Fibroblast of mammary gland (primary cell): Measurements from ENCODE around the gene WDR48.

Source experiments
- DNase-seq: peaks from one replicate; pipeline ENCODE4 v3.0.0-alpha.2; 2010; ENCODE audit warnings: low read depth
- H3K4me3 ChIP-seq: 2 replicates; pipeline ENCODE4 v1.5.1; 2011; ENCODE audit warnings: low read depth, mild to moderate bottlenecking, low read length, moderate library complexity; ENCODE audit not compliant: control insufficient read depth
- TF ChIP-seq, protein P1 (sequence below): conservative IDR thresholded peaks from 2 replicates; pipeline ENCODE4 v1.5.1; 2011; ENCODE audit warnings: low read depth, low read length, inconsistent platforms; ENCODE audit not compliant: control insufficient read depth, insufficient read depth

WDR48 gene

DNA sequence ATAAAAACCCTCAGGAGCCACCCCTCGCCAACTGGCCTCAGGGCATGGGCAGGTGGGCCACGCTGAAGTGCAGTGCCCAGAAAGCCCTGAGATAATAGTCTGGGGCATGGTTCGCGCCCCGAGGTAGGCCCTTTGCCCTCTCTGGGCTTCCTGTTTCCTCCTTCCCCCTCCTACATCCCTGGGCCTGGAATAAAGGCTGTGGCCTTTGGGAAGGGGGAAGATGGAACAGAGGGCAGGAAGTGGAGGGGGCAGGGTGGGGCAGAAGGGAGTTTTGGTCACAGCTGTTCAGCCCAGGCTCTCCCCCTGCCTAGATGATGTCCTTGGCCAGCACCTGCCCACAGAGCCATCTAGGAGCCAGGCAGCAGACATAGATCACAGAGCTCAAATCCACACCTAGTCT, 90.3 kb downstream of the WDR48 start:
- DNase-seq = no peak
- TF ChIP-seq, protein P1, sequence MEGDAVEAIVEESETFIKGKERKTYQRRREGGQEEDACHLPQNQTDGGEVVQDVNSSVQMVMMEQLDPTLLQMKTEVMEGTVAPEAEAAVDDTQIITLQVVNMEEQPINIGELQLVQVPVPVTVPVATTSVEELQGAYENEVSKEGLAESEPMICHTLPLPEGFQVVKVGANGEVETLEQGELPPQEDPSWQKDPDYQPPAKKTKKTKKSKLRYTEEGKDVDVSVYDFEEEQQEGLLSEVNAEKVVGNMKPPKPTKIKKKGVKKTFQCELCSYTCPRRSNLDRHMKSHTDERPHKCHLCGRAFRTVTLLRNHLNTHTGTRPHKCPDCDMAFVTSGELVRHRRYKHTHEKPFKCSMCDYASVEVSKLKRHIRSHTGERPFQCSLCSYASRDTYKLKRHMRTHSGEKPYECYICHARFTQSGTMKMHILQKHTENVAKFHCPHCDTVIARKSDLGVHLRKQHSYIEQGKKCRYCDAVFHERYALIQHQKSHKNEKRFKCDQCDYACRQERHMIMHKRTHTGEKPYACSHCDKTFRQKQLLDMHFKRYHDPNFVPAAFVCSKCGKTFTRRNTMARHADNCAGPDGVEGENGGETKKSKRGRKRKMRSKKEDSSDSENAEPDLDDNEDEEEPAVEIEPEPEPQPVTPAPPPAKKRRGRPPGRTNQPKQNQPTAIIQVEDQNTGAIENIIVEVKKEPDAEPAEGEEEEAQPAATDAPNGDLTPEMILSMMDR = no peak
- H3K4me3 ChIP-seq = no peak overlapping the region

DNA sequence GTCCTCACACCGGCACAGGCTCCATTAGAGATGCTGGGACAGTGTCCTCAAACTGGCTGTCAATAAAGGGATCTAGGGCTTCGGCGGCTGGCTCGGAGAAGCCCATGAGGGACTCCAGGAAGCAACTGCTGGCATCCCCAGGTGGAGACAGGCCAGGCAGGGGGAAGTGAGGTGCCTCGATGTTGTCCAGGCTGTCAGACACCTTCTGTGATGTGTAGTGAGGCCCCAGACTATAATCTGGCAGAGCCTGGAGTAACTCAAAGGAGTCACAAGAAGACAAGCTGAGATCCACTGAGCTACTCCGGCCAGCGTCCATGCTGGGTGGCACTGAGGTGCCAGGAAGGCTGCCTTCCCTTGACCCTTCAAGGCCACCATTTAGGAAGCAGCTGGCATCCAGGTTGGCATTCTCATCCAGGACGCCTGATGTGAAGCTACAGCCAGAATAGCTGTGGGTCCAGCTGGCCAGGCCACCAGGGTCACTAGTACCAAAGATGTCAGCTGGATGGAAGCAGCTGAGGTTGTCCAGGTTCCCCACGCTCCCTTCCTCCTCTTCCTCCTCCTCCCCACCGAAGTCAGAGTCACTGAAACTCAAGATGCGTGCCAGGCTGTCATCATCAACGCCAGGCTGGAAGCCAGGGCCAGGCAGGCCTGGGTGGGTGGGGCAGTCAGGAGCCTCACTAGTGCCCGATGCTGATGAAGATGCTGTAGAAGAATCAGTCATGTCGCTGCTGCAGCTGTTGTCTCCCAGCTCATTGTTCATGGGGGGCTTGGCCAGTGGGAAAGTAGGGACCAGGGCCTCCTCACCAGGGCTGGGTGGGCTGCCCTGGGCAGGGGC, 91.5 kb downstream of the WDR48 start:
- no peak overlapping the region for H3K4me3 ChIP-seq
- TF ChIP-seq, protein P1 = no peak
- no peak for DNase-seq

DNA sequence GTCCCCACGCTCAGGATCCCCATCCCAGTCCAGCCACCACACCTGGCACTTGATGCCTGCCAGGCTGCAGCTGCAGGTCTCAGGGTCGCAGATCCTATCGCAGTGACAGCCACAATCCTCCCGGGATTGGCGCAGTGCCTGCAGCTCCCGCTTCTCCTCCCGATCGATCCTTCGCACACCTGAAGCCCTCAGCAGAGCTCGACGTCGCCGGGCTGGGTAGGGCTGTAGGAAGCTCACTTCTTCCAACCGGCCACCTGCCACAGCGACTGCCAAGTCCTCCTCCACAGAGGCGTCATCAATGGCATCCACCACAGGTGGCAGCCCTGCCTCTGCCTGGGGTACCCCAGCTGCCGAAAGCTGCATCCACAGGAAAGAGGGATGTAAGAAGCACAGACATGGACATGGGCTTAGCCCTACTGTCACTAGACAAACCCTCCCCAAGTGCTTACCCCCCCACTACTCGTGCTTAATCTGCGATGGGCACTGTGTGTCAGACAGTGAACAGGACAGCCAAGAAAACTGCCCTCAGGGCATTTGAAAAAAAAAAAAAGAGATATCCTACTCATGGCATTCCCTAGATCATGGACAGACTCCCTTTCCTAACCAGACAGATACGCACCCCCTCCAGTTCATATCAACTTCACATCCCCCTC, 92.4 kb downstream of the WDR48 start:
- TF ChIP-seq, protein P1 = no peak
- no peak for DNase-seq
- no peak overlapping the region for H3K4me3 ChIP-seq

DNA sequence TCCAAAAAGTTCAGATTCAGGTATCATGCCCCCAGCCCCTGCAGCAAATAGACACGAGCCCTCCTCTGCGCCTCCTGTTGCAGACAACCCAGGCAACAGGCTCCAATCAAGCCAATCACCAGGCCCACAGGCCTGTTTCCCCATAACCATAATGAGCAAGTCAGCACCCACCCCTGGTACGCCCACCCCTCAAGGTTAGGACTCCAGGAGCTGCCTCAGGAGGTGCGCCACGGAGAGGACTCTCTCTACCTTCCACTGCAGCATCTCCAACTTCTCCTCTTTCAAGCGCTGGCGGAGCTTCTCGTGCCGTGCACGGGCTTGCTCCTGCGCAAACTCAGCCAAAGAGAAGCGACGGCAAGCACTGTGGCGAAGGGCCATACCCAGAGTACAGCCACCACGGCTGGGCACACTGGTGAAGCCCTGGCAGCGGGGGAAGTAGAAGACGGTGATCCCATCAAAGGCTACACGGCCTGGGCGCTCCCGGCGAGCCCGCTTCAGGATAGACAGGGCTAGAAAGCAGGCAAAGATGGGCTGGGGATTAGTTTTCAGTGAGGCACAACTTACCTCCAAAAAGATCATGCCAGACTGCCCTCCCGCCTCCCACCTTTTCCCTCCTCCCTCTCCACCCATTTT, 93.0 kb downstream of the WDR48 start:
- TF ChIP-seq, protein P1 = no peak
- DNase-seq = no peak
- no peak overlapping the region for H3K4me3 ChIP-seq

DNA sequence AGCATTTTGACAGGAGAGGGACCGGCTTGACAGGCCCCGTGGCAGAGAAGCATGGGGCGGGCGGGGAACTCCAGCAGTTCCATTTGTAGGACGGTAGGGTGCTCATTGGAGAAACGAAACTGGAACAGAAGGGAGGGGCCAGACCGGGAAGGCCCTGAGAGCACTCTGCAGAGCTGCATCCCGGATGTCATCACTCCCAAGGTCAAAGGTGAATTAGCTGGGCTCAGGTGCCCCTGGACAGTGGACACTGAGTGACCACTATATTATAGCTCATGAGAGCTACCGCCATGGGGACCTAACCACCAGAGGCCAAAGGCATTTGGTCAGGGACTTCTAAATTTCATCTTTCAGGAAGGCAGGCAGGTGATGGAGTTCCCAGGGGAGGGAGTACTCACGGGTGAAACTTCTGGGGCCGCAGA, 94.3 kb downstream of the WDR48 start:
- H3K4me3 ChIP-seq = no peak overlapping the region
- TF ChIP-seq, protein P1 = no peak
- DNase-seq = peak; percentile 35
